HL-60 (cell line): ENCODE results near the gene SARNP.

ENCODE experiments used
- GABPA ChIP-seq: IDR thresholded peaks from 2 replicates; pipeline ENCODE4 v1.6.1; 2012; ENCODE audit warnings: low read depth
- POLR2AphosphoS5 ChIP-seq: IDR thresholded peaks from 2 replicates; pipeline ENCODE4 v1.6.1; 2012; ENCODE audit warnings: low read depth
- SPI1 ChIP-seq: IDR thresholded peaks from 2 replicates; pipeline ENCODE4 v1.6.1; 2012; ENCODE audit warnings: low read depth, mild to moderate bottlenecking, borderline replicate concordance
- TF ChIP-seq, protein P1 (sequence below): IDR thresholded peaks from one replicate; pipeline ENCODE4 v1.5.1; 2011; ENCODE audit warnings: low read length, control low read depth, inconsistent platforms; ENCODE audit not compliant: insufficient read depth
- TF ChIP-seq, protein P2 (sequence below): IDR thresholded peaks from 2 replicates; pipeline ENCODE4 v1.6.1; 2012; ENCODE audit warnings: low read depth; ENCODE audit not compliant: insufficient replicate concordance

DNA sequence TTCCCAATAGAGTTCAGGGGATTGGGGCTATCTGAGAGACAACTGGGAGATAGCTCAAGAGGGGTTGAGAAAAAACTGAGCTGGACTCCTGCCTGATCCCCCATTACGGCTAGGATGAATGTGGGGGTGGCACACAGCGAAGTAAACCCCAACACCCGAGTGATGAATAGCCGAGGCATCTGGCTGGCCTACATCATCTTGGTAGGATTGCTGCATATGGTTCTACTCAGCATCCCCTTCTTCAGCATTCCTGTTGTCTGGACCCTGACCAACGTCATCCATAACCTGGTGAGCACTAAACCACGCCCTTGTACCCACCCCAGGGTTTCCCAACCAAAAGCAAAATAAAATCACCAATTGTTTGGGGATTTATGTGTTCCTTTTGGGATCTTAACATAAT, 1.4 kb upstream of the SARNP start:
- TF ChIP-seq, protein P1, sequence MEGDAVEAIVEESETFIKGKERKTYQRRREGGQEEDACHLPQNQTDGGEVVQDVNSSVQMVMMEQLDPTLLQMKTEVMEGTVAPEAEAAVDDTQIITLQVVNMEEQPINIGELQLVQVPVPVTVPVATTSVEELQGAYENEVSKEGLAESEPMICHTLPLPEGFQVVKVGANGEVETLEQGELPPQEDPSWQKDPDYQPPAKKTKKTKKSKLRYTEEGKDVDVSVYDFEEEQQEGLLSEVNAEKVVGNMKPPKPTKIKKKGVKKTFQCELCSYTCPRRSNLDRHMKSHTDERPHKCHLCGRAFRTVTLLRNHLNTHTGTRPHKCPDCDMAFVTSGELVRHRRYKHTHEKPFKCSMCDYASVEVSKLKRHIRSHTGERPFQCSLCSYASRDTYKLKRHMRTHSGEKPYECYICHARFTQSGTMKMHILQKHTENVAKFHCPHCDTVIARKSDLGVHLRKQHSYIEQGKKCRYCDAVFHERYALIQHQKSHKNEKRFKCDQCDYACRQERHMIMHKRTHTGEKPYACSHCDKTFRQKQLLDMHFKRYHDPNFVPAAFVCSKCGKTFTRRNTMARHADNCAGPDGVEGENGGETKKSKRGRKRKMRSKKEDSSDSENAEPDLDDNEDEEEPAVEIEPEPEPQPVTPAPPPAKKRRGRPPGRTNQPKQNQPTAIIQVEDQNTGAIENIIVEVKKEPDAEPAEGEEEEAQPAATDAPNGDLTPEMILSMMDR, result no peak
- TF ChIP-seq POLR2AphosphoS5 (no peak), SPI1 (no peak), GABPA (no peak)
- TF ChIP-seq, protein P2, sequence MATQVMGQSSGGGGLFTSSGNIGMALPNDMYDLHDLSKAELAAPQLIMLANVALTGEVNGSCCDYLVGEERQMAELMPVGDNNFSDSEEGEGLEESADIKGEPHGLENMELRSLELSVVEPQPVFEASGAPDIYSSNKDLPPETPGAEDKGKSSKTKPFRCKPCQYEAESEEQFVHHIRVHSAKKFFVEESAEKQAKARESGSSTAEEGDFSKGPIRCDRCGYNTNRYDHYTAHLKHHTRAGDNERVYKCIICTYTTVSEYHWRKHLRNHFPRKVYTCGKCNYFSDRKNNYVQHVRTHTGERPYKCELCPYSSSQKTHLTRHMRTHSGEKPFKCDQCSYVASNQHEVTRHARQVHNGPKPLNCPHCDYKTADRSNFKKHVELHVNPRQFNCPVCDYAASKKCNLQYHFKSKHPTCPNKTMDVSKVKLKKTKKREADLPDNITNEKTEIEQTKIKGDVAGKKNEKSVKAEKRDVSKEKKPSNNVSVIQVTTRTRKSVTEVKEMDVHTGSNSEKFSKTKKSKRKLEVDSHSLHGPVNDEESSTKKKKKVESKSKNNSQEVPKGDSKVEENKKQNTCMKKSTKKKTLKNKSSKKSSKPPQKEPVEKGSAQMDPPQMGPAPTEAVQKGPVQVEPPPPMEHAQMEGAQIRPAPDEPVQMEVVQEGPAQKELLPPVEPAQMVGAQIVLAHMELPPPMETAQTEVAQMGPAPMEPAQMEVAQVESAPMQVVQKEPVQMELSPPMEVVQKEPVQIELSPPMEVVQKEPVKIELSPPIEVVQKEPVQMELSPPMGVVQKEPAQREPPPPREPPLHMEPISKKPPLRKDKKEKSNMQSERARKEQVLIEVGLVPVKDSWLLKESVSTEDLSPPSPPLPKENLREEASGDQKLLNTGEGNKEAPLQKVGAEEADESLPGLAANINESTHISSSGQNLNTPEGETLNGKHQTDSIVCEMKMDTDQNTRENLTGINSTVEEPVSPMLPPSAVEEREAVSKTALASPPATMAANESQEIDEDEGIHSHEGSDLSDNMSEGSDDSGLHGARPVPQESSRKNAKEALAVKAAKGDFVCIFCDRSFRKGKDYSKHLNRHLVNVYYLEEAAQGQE, result no peak
